T-helper 2 cell (primary cell): ENCODE results near the gene TRNAU1AP.
"Not testable (repeated sequence)": the region's sequence is repeated elsewhere in the genome, so short reads cannot be mapped to it uniquely, and the experiment has no call there.

Experiments
- DNase-seq, 5 experiments: peaks; one replicate each; pipeline versions ENCODE4 v3.0.0 to v3.0.0-alpha.2; 2012 to 2022

TRNAU1AP gene

GRCh38 chr1:28522537-28522936 lies 30.3 kb upstream of the TRNAU1AP start:
- not testable (repeated sequence) for DNase-seq

GRCh38 chr1:28525002-28525642 lies 27.8 kb upstream of the TRNAU1AP start:
- DNase-seq, result not testable (repeated sequence)

- no peak for DNase-seq
Observed at GRCh38 chr1:28526886-28527285, 26.0 kb upstream of the TRNAU1AP start.

GRCh38 chr1:28530456-28530855 lies 22.4 kb upstream of the TRNAU1AP start:
- DNase-seq, result no peak

GRCh38 chr1:28534671-28535070 lies 18.2 kb upstream of the TRNAU1AP start:
- no peak for DNase-seq

GRCh38 chr1:28535180-28535579 lies 17.7 kb upstream of the TRNAU1AP start:
- DNase-seq, result no peak

GRCh38 chr1:28537457-28538199 lies 15.3 kb upstream of the TRNAU1AP start:
- no peak for DNase-seq

- DNase-seq, result no peak
Observed at GRCh38 chr1:28538286-28538685, 14.6 kb upstream of the TRNAU1AP start.

- DNase-seq, result no peak
Observed at GRCh38 chr1:28540651-28541050, 12.2 kb upstream of the TRNAU1AP start.

- not testable (repeated sequence) for DNase-seq
Observed at GRCh38 chr1:28541414-28542015, 11.4 kb upstream of the TRNAU1AP start.

- DNase-seq, result no peak
Observed at GRCh38 chr1:28545246-28545628, 7.6 kb upstream of the TRNAU1AP start.

GRCh38 chr1:28548318-28548717 lies 4.6 kb upstream of the TRNAU1AP start:
- DNase-seq, result no peak

GRCh38 chr1:28551381-28551780 lies 1.5 kb upstream of the TRNAU1AP start:
- DNase-seq, result no peak

- no peak for DNase-seq
Observed at GRCh38 chr1:28560886-28561285, 8.0 kb downstream of the TRNAU1AP start.

GRCh38 chr1:28564310-28564709 lies 11.4 kb downstream of the TRNAU1AP start:
- DNase-seq, result no peak

GRCh38 chr1:28565040-28565439 lies 12.2 kb downstream of the TRNAU1AP start:
- no peak for DNase-seq

- no peak for DNase-seq
Observed at GRCh38 chr1:28565726-28566125, 12.8 kb downstream of the TRNAU1AP start.

- no peak for DNase-seq
Observed at GRCh38 chr1:28566931-28567330, 14.0 kb downstream of the TRNAU1AP start.

GRCh38 chr1:28571911-28572310 lies 19.0 kb downstream of the TRNAU1AP start:
- no peak for DNase-seq

- DNase-seq, result not testable (repeated sequence)
Observed at GRCh38 chr1:28572891-28573290, 20.0 kb downstream of the TRNAU1AP start.

- DNase-seq, result no peak
Observed at GRCh38 chr1:28573564-28573963, 20.7 kb downstream of the TRNAU1AP start.

GRCh38 chr1:28577052-28577678 lies 24.3 kb downstream of the TRNAU1AP start:
- no peak for DNase-seq

GRCh38 chr1:28577738-28578536 lies 25.1 kb downstream of the TRNAU1AP start:
- DNase-seq, result no peak
